ENCODE results near the gene ADAM30.

GRCh38 chr1:119887427-119887826, 8.9 kb downstream of the ADAM30 start:
- no peak for TF ChIP-seq CTCF (IDR thresholded peaks at IDR 0.05)
- TF ChIP-seq POLR2AphosphoS5 (IDR thresholded peaks at IDR 0.05; ENCODE audit: low read depth, low read length): no peak
- TF ChIP-seq, protein P1, sequence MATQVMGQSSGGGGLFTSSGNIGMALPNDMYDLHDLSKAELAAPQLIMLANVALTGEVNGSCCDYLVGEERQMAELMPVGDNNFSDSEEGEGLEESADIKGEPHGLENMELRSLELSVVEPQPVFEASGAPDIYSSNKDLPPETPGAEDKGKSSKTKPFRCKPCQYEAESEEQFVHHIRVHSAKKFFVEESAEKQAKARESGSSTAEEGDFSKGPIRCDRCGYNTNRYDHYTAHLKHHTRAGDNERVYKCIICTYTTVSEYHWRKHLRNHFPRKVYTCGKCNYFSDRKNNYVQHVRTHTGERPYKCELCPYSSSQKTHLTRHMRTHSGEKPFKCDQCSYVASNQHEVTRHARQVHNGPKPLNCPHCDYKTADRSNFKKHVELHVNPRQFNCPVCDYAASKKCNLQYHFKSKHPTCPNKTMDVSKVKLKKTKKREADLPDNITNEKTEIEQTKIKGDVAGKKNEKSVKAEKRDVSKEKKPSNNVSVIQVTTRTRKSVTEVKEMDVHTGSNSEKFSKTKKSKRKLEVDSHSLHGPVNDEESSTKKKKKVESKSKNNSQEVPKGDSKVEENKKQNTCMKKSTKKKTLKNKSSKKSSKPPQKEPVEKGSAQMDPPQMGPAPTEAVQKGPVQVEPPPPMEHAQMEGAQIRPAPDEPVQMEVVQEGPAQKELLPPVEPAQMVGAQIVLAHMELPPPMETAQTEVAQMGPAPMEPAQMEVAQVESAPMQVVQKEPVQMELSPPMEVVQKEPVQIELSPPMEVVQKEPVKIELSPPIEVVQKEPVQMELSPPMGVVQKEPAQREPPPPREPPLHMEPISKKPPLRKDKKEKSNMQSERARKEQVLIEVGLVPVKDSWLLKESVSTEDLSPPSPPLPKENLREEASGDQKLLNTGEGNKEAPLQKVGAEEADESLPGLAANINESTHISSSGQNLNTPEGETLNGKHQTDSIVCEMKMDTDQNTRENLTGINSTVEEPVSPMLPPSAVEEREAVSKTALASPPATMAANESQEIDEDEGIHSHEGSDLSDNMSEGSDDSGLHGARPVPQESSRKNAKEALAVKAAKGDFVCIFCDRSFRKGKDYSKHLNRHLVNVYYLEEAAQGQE (IDR thresholded peaks at IDR 0.05; ENCODE audit: insufficient read depth in 1 of 2, low read depth in 2 of 2, low read length in 1 of 2): no peak
